Liver (tissue), 3 donors: Measurements from ENCODE around the gene CBLC.

Source experiments
- ATF3 ChIP-seq: IDR thresholded peaks from 2 replicates; pipeline ENCODE4 v1.6.1; 2016; ENCODE audit warnings: antibody characterized with exemption
- CTCF ChIP-seq: fragments of 150-350 bp; IDR thresholded peaks from 2 replicates; pipeline ENCODE4 v1.5.1; 2017; ENCODE audit warnings: improper control_type of control experiment, low read depth, low read length; ENCODE audit not compliant: missing input control
- FOXA1 ChIP-seq: IDR thresholded peaks from 2 replicates; pipeline ENCODE4 v1.6.1; 2016; ENCODE audit warnings: antibody characterized with exemption
- HNF4A ChIP-seq, 2 donors: conservative IDR thresholded peaks; 2 replicates each; pipeline ENCODE4 v1.6.1; 2016; ENCODE audit warnings: antibody characterized with exemption in 2 of 2, mild to moderate bottlenecking in 2 of 2
- JUND ChIP-seq, 2 donors: IDR thresholded peaks; 2 replicates each; pipeline ENCODE4 v1.6.1; 2016; ENCODE audit warnings: antibody characterized with exemption in 2 of 2
- MAX ChIP-seq: IDR thresholded peaks from 2 replicates; pipeline ENCODE4 v1.6.1; 2016; ENCODE audit warnings: antibody characterized with exemption
- RAD21 ChIP-seq, 2 donors: IDR thresholded peaks; 2 replicates each; pipeline ENCODE4 v1.6.1; 2016; ENCODE audit warnings: antibody characterized with exemption in 2 of 2, mild to moderate bottlenecking in 2 of 2
- SP1 ChIP-seq: IDR thresholded peaks from 2 replicates; pipeline ENCODE4 v1.6.1; 2018; ENCODE audit warnings: antibody characterized with exemption, mild to moderate bottlenecking
- TAF1 ChIP-seq: conservative IDR thresholded peaks from 2 replicates; pipeline ENCODE4 v1.6.1; 2016; ENCODE audit warnings: antibody characterized with exemption, mild to moderate bottlenecking
- YY1 ChIP-seq: IDR thresholded peaks from 2 replicates; pipeline ENCODE4 v1.6.1; 2016; ENCODE audit warnings: antibody characterized with exemption, mild to moderate bottlenecking
- donor health status: healthy.
- donor health status: healthy.

- TF ChIP-seq TAF1: no peak
- TF ChIP-seq CTCF: no peak
- no peak for TF ChIP-seq YY1
- TF ChIP-seq SP1: no peak
- TF ChIP-seq HNF4A (conservative IDR thresholded peaks at IDR 0.05): no peak
- no peak for TF ChIP-seq RAD21 (IDR thresholded peaks at IDR 0.05)
- TF ChIP-seq FOXA1: no peak
- TF ChIP-seq ATF3: no peak
- TF ChIP-seq MAX: no peak
- no peak for TF ChIP-seq JUND (IDR thresholded peaks at IDR 0.05)
These were observed 35.2 kb upstream of the CBLC start for GRCh38 chr19:44742330-44743061.
